Liver (tissue), 9 donors: ENCODE measurements around the gene ASPDH. TPM values are rescaled to one million over a fixed set of nuclear protein-coding genes. Genes with fewer than 3 reads are reported as not detected.

Experiments used
- DNase-seq: peaks from one replicate; pipeline ENCODE4 v3.0.0-alpha.2; 2017; ENCODE audit warnings: low spot score
- H3K27ac ChIP-seq, 2 donors: one replicate each; pipeline ENCODE4 v1.7.0; 2013; ENCODE audit warnings: inconsistent platforms in 2 of 2, low read length in 2 of 2, control low read depth in 1 of 2, low read depth in 1 of 2, mild to moderate bottlenecking in 1 of 2
- H3K27me3 ChIP-seq, 4 donors: one replicate each; pipeline versions ENCODE4 v1.6.1 to v1.7.0; 2013; ENCODE audit warnings: low read length in 3 of 4, inconsistent platforms in 1 of 4, mild to moderate bottlenecking in 1 of 4, moderate library complexity in 1 of 4; ENCODE audit not compliant: control insufficient read depth in 4 of 4, insufficient read depth in 4 of 4
- H3K36me3 ChIP-seq, 4 donors: one replicate each; pipeline versions ENCODE4 v1.6.1 to v1.7.0; 2013; ENCODE audit warnings: low read length in 3 of 4, mild to moderate bottlenecking in 3 of 4, low read depth in 1 of 4, moderate library complexity in 1 of 4; ENCODE audit not compliant: control insufficient read depth in 4 of 4, insufficient read depth in 3 of 4
- H3K4me1 ChIP-seq, 4 donors: one replicate each; pipeline versions ENCODE4 v1.6.1 to v1.7.0; 2013; ENCODE audit warnings: low read length in 3 of 4, mild to moderate bottlenecking in 3 of 4, moderate library complexity in 1 of 4; ENCODE audit not compliant: control insufficient read depth in 4 of 4, insufficient read depth in 4 of 4
- H3K4me3 ChIP-seq, 3 donors: one replicate each; pipeline versions ENCODE4 v1.6.1 to v1.7.0; 2013; ENCODE audit warnings: low read length in 3 of 3, control low read depth in 1 of 3, low read depth in 1 of 3, mild to moderate bottlenecking in 1 of 3
- H3K9ac ChIP-seq, 2 donors: one replicate each; pipeline ENCODE4 v1.7.0; 2013; ENCODE audit warnings: low read length in 2 of 2, mild to moderate bottlenecking in 2 of 2, moderate library complexity in 2 of 2, control low read depth in 1 of 2, low read depth in 1 of 2
- H3K9me3 ChIP-seq, 4 donors: one replicate each; pipeline versions ENCODE4 v1.6.1 to v1.7.0; 2013; ENCODE audit warnings: low read length in 3 of 4; ENCODE audit not compliant: control insufficient read depth in 4 of 4
- FOXA1 ChIP-seq: IDR thresholded peaks from 2 replicates; pipeline ENCODE4 v1.6.1; 2016; ENCODE audit warnings: antibody characterized with exemption
- FOXA2 ChIP-seq: IDR thresholded peaks from 2 replicates; pipeline ENCODE4 v1.6.1; 2016; ENCODE audit warnings: antibody characterized with exemption
- GABPA ChIP-seq, 2 donors: IDR thresholded peaks in 1 of 2; conservative IDR thresholded peaks in 1 of 2; 2 replicates each; pipeline ENCODE4 v1.6.1; 2016; ENCODE audit warnings: antibody characterized with exemption in 2 of 2, mild to moderate bottlenecking in 1 of 2, moderate library complexity in 1 of 2
- HNF4A ChIP-seq, 2 donors: conservative IDR thresholded peaks; 2 replicates each; pipeline ENCODE4 v1.6.1; 2016; ENCODE audit warnings: antibody characterized with exemption in 2 of 2, mild to moderate bottlenecking in 2 of 2
- JUND ChIP-seq, 2 donors: IDR thresholded peaks; 2 replicates each; pipeline ENCODE4 v1.6.1; 2016; ENCODE audit warnings: antibody characterized with exemption in 2 of 2
- NR2F2 ChIP-seq: IDR thresholded peaks from 2 replicates; pipeline ENCODE4 v1.6.1; 2016; ENCODE audit warnings: antibody characterized with exemption
- RAD21 ChIP-seq, 2 donors: IDR thresholded peaks; 2 replicates each; pipeline ENCODE4 v1.6.1; 2016; ENCODE audit warnings: antibody characterized with exemption in 2 of 2, mild to moderate bottlenecking in 2 of 2
- SP1 ChIP-seq: IDR thresholded peaks from 2 replicates; pipeline ENCODE4 v1.6.1; 2018; ENCODE audit warnings: antibody characterized with exemption, mild to moderate bottlenecking
- TAF1 ChIP-seq: conservative IDR thresholded peaks from 2 replicates; pipeline ENCODE4 v1.6.1; 2016; ENCODE audit warnings: antibody characterized with exemption, mild to moderate bottlenecking
- YY1 ChIP-seq: IDR thresholded peaks from 2 replicates; pipeline ENCODE4 v1.6.1; 2016; ENCODE audit warnings: antibody characterized with exemption, mild to moderate bottlenecking
- WGBS: extraction: QIAGEN DNeasy Blood & Tissue Kit; methylation state at CpG from one replicate; pipeline ENCODE4 v1.1.7; 2013; 5-methylcytosine and 5-hydroxymethylcytosine counted together
- polyA plus RNA-seq, 2 donors: library from polyadenylated mRNA; stranded (reverse) in 1 of 2; unstranded in 1 of 2; fragments of 200-250 nt in 1 of 2; fragments of >200 nt in 1 of 2; fragmentation: Nextera tagmentation in 1 of 2; extraction: Ambion mirVana in 1 of 2; gene quantifications; one replicate each; pipeline versions ENCODE4 v1.2.1 to v1.2.3, GENCODE V29; 2013 to 2015
- total RNA-seq, 2 donors: library from RNA; depleted of rRNA; stranded (reverse); fragments of >200 nt; gene quantifications; one replicate each; pipeline ENCODE4 v1.2.3, GENCODE V29; 2014
- TF ChIP-seq, protein P1 (sequence below): IDR thresholded peaks from 2 replicates; pipeline ENCODE4 v1.6.1; 2016; ENCODE audit warnings: antibody characterized with exemption
- TF ChIP-seq, protein P2 (sequence below): IDR thresholded peaks from 2 replicates; pipeline ENCODE4 v1.6.1; 2016; ENCODE audit warnings: antibody characterized with exemption, mild to moderate bottlenecking
- donor health status: healthy.
- donor health status: healthy.
- donor health status: healthy.
- donor health status: healthy.
- donor health status: healthy.

The ASPDH gene
- total and polyA plus RNA-seq, 4 donors: 7.3 to 82.0 (median 37.1) TPM

DNA sequence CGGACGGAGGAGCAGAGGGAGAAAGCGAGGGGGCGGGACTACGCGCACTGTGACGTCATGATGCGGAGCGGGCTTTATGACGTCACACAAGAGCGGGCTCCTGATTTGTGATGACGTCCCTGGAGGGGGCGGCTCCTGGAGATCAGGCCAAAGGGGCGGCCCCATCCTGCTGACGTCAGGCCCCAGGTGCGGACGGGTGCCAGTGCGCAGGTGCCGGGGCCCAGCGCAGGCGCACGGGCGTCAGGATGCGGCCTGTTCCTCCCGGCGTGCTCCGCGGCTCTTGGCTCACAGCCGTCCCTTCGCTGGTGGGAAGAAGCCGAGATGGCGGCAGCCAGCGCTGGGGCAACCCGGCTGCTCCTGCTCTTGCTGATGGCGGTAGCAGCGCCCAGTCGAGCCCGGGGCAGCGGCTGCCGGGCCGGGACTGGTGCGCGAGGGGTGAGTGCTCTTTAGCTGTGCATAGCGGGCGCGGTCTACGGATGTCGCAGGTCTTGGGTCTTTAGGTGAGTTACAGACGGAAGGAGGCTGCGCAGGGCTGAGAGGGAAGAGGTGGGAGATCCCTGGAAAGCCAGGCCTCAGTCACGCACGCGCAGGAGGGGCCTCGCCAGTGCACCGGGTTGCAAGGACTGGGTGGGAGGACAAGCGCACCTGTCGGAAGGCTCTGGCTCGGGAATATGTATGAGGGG is 37.3 kb downstream of the ASPDH start, which contains the start of the genes EMC10 and GARIN5A:
EMC10 (plus strand) TSS at position 284 of the 683 bp plus-strand sequence; CDS start at position 322, 38 bp downstream.
GARIN5A (minus strand) TSS at position 625 of the 683 bp plus-strand sequence; CDS start at position 165, 460 bp downstream.
- peak within 1 kb of the TSS; percentile 60 to 61 for H3K27ac ChIP-seq
- peak within 1 kb of the TSS; percentile 89 to 99 (median 94) for H3K4me3 ChIP-seq
- no peaks in the 10 kb centered on the region for H3K9me3 ChIP-seq
- DNase-seq: peak; percentile 81
- peaks cover 4 to 19% (median 15%) of the 10 kb centered on the region in 4 donors for H3K4me1 ChIP-seq
- peaks cover 5 to 22% (median 11%) of the 10 kb centered on the region in 4 donors for H3K36me3 ChIP-seq
- WGBS: 3% methylated on average over 58 of the region's 58 CpGs
- no peaks in the 10 kb centered on the region for H3K27me3 ChIP-seq
- TF ChIP-seq FOXA1: no peak
- TF ChIP-seq GABPA (IDR thresholded peaks at IDR 0.05 in 1 of 2, conservative IDR thresholded peaks at IDR 0.05 in 1 of 2): peak in 1 of 2 donors; percentile 75
- TF ChIP-seq, protein P1, sequence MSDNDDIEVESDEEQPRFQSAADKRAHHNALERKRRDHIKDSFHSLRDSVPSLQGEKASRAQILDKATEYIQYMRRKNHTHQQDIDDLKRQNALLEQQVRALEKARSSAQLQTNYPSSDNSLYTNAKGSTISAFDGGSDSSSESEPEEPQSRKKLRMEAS: no peak
- TF ChIP-seq RAD21 (IDR thresholded peaks at IDR 0.05): no peak
- TF ChIP-seq YY1: peak; percentile 93
- TF ChIP-seq SP1: peak; percentile 12
- no peak for TF ChIP-seq NR2F2
- TF ChIP-seq, protein P2, sequence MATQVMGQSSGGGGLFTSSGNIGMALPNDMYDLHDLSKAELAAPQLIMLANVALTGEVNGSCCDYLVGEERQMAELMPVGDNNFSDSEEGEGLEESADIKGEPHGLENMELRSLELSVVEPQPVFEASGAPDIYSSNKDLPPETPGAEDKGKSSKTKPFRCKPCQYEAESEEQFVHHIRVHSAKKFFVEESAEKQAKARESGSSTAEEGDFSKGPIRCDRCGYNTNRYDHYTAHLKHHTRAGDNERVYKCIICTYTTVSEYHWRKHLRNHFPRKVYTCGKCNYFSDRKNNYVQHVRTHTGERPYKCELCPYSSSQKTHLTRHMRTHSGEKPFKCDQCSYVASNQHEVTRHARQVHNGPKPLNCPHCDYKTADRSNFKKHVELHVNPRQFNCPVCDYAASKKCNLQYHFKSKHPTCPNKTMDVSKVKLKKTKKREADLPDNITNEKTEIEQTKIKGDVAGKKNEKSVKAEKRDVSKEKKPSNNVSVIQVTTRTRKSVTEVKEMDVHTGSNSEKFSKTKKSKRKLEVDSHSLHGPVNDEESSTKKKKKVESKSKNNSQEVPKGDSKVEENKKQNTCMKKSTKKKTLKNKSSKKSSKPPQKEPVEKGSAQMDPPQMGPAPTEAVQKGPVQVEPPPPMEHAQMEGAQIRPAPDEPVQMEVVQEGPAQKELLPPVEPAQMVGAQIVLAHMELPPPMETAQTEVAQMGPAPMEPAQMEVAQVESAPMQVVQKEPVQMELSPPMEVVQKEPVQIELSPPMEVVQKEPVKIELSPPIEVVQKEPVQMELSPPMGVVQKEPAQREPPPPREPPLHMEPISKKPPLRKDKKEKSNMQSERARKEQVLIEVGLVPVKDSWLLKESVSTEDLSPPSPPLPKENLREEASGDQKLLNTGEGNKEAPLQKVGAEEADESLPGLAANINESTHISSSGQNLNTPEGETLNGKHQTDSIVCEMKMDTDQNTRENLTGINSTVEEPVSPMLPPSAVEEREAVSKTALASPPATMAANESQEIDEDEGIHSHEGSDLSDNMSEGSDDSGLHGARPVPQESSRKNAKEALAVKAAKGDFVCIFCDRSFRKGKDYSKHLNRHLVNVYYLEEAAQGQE: no peak
- peak within 1 kb of the TSS; percentile 58 to 81 for H3K9ac ChIP-seq

DNA sequence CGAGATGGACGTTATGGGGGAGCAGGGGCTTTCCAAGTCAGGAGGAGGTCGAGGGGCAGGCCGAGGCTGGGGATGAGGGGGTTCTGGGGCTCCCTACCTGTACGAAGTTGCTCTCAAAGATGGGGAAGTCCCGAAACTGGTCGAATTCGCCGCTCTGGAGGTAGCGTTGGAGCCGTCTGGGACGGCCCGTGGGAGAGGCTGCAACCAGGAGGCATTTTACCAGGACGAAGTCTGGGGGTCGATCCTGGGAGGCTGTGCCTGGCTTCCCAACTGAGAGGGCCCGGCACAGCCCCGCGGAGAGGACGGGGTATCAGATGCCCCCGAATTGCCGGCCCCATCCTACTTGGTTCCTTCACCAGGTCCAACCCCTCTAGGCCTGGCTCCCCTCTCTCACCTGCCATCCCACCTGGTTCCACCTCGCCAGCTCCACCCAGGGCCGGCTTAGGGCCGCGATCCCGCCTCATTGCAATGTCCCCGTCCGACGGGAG is 37.9 kb downstream of the ASPDH start:
- WGBS: 80% methylated on average over 29 of the region's 29 CpGs
- H3K27me3 ChIP-seq: no peaks in the 10 kb centered on the region
- DNase-seq: no peak
- TF ChIP-seq RAD21 (IDR thresholded peaks at IDR 0.05): no peak
- TF ChIP-seq HNF4A (conservative IDR thresholded peaks at IDR 0.05): no peak
- TF ChIP-seq, protein P2: no peak
- no peak for TF ChIP-seq FOXA2
- no peak for TF ChIP-seq JUND (IDR thresholded peaks at IDR 0.05)
- TF ChIP-seq NR2F2: no peak
- TF ChIP-seq SP1: no peak
- no peak for TF ChIP-seq TAF1
- H3K4me1 ChIP-seq: peaks cover 4 to 19% (median 15%) of the 10 kb centered on the region in 4 donors
- H3K36me3 ChIP-seq: peaks cover 5 to 17% (median 8%) of the 10 kb centered on the region in 4 donors
- peak overlapping the region in 1 of 3 donors; percentile 89 for H3K4me3 ChIP-seq
- H3K9ac ChIP-seq: no peak overlapping the region
- H3K27ac ChIP-seq: peak overlapping the region; percentile 60 to 61
- H3K9me3 ChIP-seq: no peaks in the 10 kb centered on the region
